ENCODE data around the gene SPATA13.
"Not testable (repeated sequence)": the region's sequence is repeated elsewhere in the genome, so short reads cannot be mapped to it uniquely, and the experiment has no call there.

Gene SPATA13

GRCh38 chr13:24195626-24196025 is 35.1 kb downstream of the SPATA13 start:
- DNase-seq (ENCODE audit: low spot score) = no peak

- no peak for DNase-seq (ENCODE audit: low spot score)
These were observed 36.2 kb downstream of the SPATA13 start for GRCh38 chr13:24196593-24197197.

GRCh38 chr13:24199016-24199415 is 38.5 kb downstream of the SPATA13 start:
- peak; percentile 53 for DNase-seq (ENCODE audit: low spot score)

GRCh38 chr13:24202215-24202614 is 41.7 kb downstream of the SPATA13 start:
- no peak for DNase-seq (ENCODE audit: low spot score)

- DNase-seq (ENCODE audit: low spot score) = no peak
These were observed 42.8 kb downstream of the SPATA13 start for GRCh38 chr13:24203273-24203672.

- no peak for DNase-seq (ENCODE audit: low spot score)
These were observed 43.3 kb downstream of the SPATA13 start for GRCh38 chr13:24203811-24204210.

- DNase-seq (ENCODE audit: low spot score) = not testable (repeated sequence)
These were observed 44.6 kb downstream of the SPATA13 start for GRCh38 chr13:24205076-24205475.

- peak; percentile 85 for DNase-seq (ENCODE audit: low spot score)
These were observed 47.5 kb downstream of the SPATA13 start for GRCh38 chr13:24207841-24208667.

GRCh38 chr13:24209138-24209537 is 48.6 kb downstream of the SPATA13 start:
- DNase-seq (ENCODE audit: low spot score) = no peak

- DNase-seq (ENCODE audit: low spot score) = no peak
These were observed 51.7 kb downstream of the SPATA13 start for GRCh38 chr13:24212254-24212653.

- DNase-seq (ENCODE audit: low spot score) = no peak
These were observed 52.2 kb downstream of the SPATA13 start for GRCh38 chr13:24212674-24213073.

- no peak for DNase-seq (ENCODE audit: low spot score)
These were observed 53.4 kb downstream of the SPATA13 start for GRCh38 chr13:24213932-24214331.

GRCh38 chr13:24214528-24214927 is 54.0 kb downstream of the SPATA13 start:
- DNase-seq (ENCODE audit: low spot score) = no peak

- DNase-seq (ENCODE audit: low spot score) = no peak
These were observed 54.6 kb downstream of the SPATA13 start for GRCh38 chr13:24215126-24215525.

- DNase-seq (ENCODE audit: low spot score) = peak; percentile 61
These were observed 55.2 kb downstream of the SPATA13 start for GRCh38 chr13:24215732-24216131.

- no peak for DNase-seq (ENCODE audit: low spot score)
These were observed 55.7 kb downstream of the SPATA13 start for GRCh38 chr13:24216176-24216575.

GRCh38 chr13:24216779-24217178 is 56.3 kb downstream of the SPATA13 start:
- DNase-seq (ENCODE audit: low spot score) = not testable (repeated sequence)

- no peak for DNase-seq (ENCODE audit: low spot score)
These were observed 57.2 kb downstream of the SPATA13 start for GRCh38 chr13:24217601-24218281.

- DNase-seq (ENCODE audit: low spot score) = no peak
These were observed 57.8 kb downstream of the SPATA13 start for GRCh38 chr13:24218338-24218737.

GRCh38 chr13:24218977-24219376 is 58.5 kb downstream of the SPATA13 start:
- DNase-seq (ENCODE audit: low spot score) = no peak

GRCh38 chr13:24220086-24220703 is 59.7 kb downstream of the SPATA13 start:
- peak; percentile 81 for DNase-seq (ENCODE audit: low spot score)

GRCh38 chr13:24221007-24221406 is 60.5 kb downstream of the SPATA13 start:
- DNase-seq (ENCODE audit: low spot score) = no peak

- DNase-seq (ENCODE audit: low spot score) = no peak
These were observed 62.2 kb downstream of the SPATA13 start for GRCh38 chr13:24222756-24223155.

Measured in AG20443 (cell line).